Suprapubic skin (tissue), 4 donors: Measurements from ENCODE around the gene KIRREL3. TPM values are rescaled to one million over a fixed set of nuclear protein-coding genes. Genes with fewer than 3 reads are reported as not detected.

Source experiments
- DNase-seq, 2 donors: peaks; one replicate each; pipeline ENCODE4 v3.0.0-alpha.2; 2019; ENCODE audit warnings: low spot score in 2 of 2
- H3K27ac ChIP-seq: fragments of 200-600 bp; sonication (generic); one replicate; pipeline ENCODE4 v1.5.1; 2019
- H3K27me3 ChIP-seq: fragments of 200-600 bp; sonication (generic); one replicate; pipeline ENCODE4 v1.5.1; 2019
- H3K36me3 ChIP-seq: fragments of 200-600 bp; sonication (generic); one replicate; pipeline ENCODE4 v1.5.1; 2019
- H3K4me1 ChIP-seq: fragments of 200-600 bp; sonication (generic); one replicate; pipeline ENCODE4 v1.5.1; 2019
- H3K4me3 ChIP-seq: fragments of 200-600 bp; sonication (generic); one replicate; pipeline ENCODE4 v1.5.1; 2019; ENCODE audit warnings: mild to moderate bottlenecking
- H3K9me3 ChIP-seq: fragments of 200-600 bp; sonication (generic); one replicate; pipeline ENCODE4 v1.5.1; 2019
- CTCF ChIP-seq, 2 donors: fragments of 200-600 bp in 1 of 2; fragments of 450-650 bp in 1 of 2; sonication (generic) in 1 of 2; IDR thresholded peaks; one replicate each; pipeline ENCODE4 v1.5.1; 2016 to 2019; ENCODE audit warnings: antibody characterized with exemption in 2 of 2, mild to moderate bottlenecking in 1 of 2, moderate library complexity in 1 of 2
- EP300 ChIP-seq: sonication (generic); formaldehyde crosslinking; IDR thresholded peaks from one replicate; pipeline ENCODE4 v1.6.1; 2017; ENCODE audit warnings: antibody characterized with exemption
- POLR2A ChIP-seq, 2 donors: fragments of 450-650 bp; IDR thresholded peaks; one replicate each; pipeline ENCODE4 v1.6.1; 2017; ENCODE audit warnings: antibody characterized with exemption in 2 of 2, mild to moderate bottlenecking in 2 of 2, moderate library complexity in 2 of 2
- POLR2AphosphoS5 ChIP-seq, 3 donors: sonication (generic); formaldehyde crosslinking; IDR thresholded peaks; one replicate each; pipeline ENCODE4 v1.6.1; 2017; ENCODE audit warnings: antibody characterized with exemption in 3 of 3
- WGBS: methylation state at CpG from one replicate; pipeline ENCODE4 v1.1.5; 2018; 5-methylcytosine and 5-hydroxymethylcytosine counted together
- total RNA-seq, 4 donors: library from RNA; depleted of rRNA; stranded (reverse); fragments of >200 nt; gene quantifications; one replicate each; pipeline ENCODE4 v1.1.0, GENCODE V29; 2016

Gene KIRREL3
- total RNA-seq, 4 donors from 2014 or later, result 0.17 TPM; not detected in 3

- 58% methylated on average over 5 of the region's 5 CpGs for WGBS
These were observed 430.1 kb downstream of the KIRREL3 start for GRCh38 chr11:126570489-126570888.

GRCh38 chr11:126567419-126567818 lies 433.2 kb downstream of the KIRREL3 start:
- H3K27me3 ChIP-seq, result peaks cover 33% of the 10 kb centered on the region
- TF ChIP-seq POLR2AphosphoS5 (IDR thresholded peaks at IDR 0.05), result no peak
- TF ChIP-seq POLR2A (IDR thresholded peaks at IDR 0.05), result no peak
- no peak for TF ChIP-seq EP300
- no peak for TF ChIP-seq CTCF (IDR thresholded peaks at IDR 0.05)
- no peaks in the 10 kb centered on the region for H3K36me3 ChIP-seq
- no peak overlapping the region for H3K27ac ChIP-seq
- H3K4me3 ChIP-seq, result no peak overlapping the region
- WGBS, result no CpG with 5 or more reads among the region's 4 CpGs
- no peaks in the 10 kb centered on the region for H3K9me3 ChIP-seq
- no peaks in the 10 kb centered on the region for H3K4me1 ChIP-seq
- no peak for DNase-seq

More at GRCh38 chr11:126570489-126570888, 430.1 kb downstream of the KIRREL3 start:
- H3K27ac ChIP-seq, result no peak overlapping the region
- no peak overlapping the region for H3K4me3 ChIP-seq
- DNase-seq, result no peak
- no peaks in the 10 kb centered on the region for H3K9me3 ChIP-seq
- H3K4me1 ChIP-seq, result no peaks in the 10 kb centered on the region
- TF ChIP-seq EP300 (no peak), POLR2A (IDR thresholded peaks at IDR 0.05) (no peak), CTCF (IDR thresholded peaks at IDR 0.05) (no peak), POLR2AphosphoS5 (IDR thresholded peaks at IDR 0.05) (no peak)
- no peaks in the 10 kb centered on the region for H3K36me3 ChIP-seq
- peaks cover 33% of the 10 kb centered on the region for H3K27me3 ChIP-seq

- no peak overlapping the region for H3K27ac ChIP-seq
- DNase-seq, result no peak
- peaks cover 18% of the 10 kb centered on the region for H3K27me3 ChIP-seq
- H3K4me3 ChIP-seq, result no peak overlapping the region
- TF ChIP-seq CTCF (IDR thresholded peaks at IDR 0.05) (no peak), EP300 (no peak), POLR2A (IDR thresholded peaks at IDR 0.05) (no peak), POLR2AphosphoS5 (IDR thresholded peaks at IDR 0.05) (no peak)
- H3K4me1 ChIP-seq, result no peaks in the 10 kb centered on the region
- no peaks in the 10 kb centered on the region for H3K36me3 ChIP-seq
- no peaks in the 10 kb centered on the region for H3K9me3 ChIP-seq
- 20% methylated on average over 9 of the region's 9 CpGs for WGBS
These were observed 436.0 kb downstream of the KIRREL3 start for GRCh38 chr11:126564566-126564965.

- Histone ChIP-seq H3K4me1 (no peaks in the 10 kb centered on the region), H3K9me3 (no peaks in the 10 kb centered on the region), H3K4me3 (no peak overlapping the region), H3K36me3 (no peaks in the 10 kb centered on the region), H3K27me3 (peaks cover 13% of the 10 kb centered on the region), H3K27ac (no peak overlapping the region)
- 37% methylated on average over 8 of the region's 8 CpGs for WGBS
- TF ChIP-seq EP300 (no peak), POLR2AphosphoS5 (IDR thresholded peaks at IDR 0.05) (no peak), POLR2A (IDR thresholded peaks at IDR 0.05) (no peak), CTCF (IDR thresholded peaks at IDR 0.05) (no peak)
- no peak for DNase-seq
These were observed 439.2 kb downstream of the KIRREL3 start for GRCh38 chr11:126561327-126561893.

GRCh38 chr11:126560221-126560620 lies 440.3 kb downstream of the KIRREL3 start:
- H3K27me3 ChIP-seq, result peaks cover 7% of the 10 kb centered on the region
- no peaks in the 10 kb centered on the region for H3K4me1 ChIP-seq
- no peak overlapping the region for H3K4me3 ChIP-seq
- TF ChIP-seq POLR2AphosphoS5 (IDR thresholded peaks at IDR 0.05) (no peak), POLR2A (IDR thresholded peaks at IDR 0.05) (no peak), EP300 (no peak), CTCF (IDR thresholded peaks at IDR 0.05) (no peak)
- H3K9me3 ChIP-seq, result no peaks in the 10 kb centered on the region
- no peaks in the 10 kb centered on the region for H3K36me3 ChIP-seq
- DNase-seq, result no peak
- H3K27ac ChIP-seq, result no peak overlapping the region
- WGBS, result 68% methylated on average over 4 of the region's 4 CpGs
